IMR-90 (cell line): ENCODE results near the gene LNP1. TPM values are rescaled to one million over a fixed set of nuclear protein-coding genes. Genes with fewer than 3 reads are reported as not detected.

ENCODE experiments used
- ATAC-seq: fragments of 200-7000 bp; cut with Tn5 transposase; 2 replicates; pipeline ENCODE4 v1.9.1; 2020; ENCODE audit warnings: low read depth, mild to moderate bottlenecking, moderate library complexity
- BruUV-seq: library from RNA; stranded (reverse); fragments of 400-500 nt; replicated peaks from 2 replicates; lab custom pipeline; 2021; lab: Mats Ljungman, UMichigan
- CTCF ChIA-PET: fragments of 300-600 bp; formaldehyde crosslinking; extraction: SDS; loops from one replicate; lab custom pipeline; 2021; ENCODE audit warnings: antibody characterized with exemption; lab: Yijun Ruan, JAX
- POLR2A ChIA-PET: fragments of 300-600 bp; sonication (Branson Sonifier 250); formaldehyde crosslinking; loops from one replicate; lab custom pipeline; 2022; ENCODE audit warnings: antibody characterized with exemption; ENCODE audit not compliant: unreplicated experiment; lab: Charles Lee
- DNase-seq: peaks from one replicate; pipeline ENCODE4 v3.0.0; 2013
- H2AFZ ChIP-seq: replicated peaks from 2 replicates; pipeline ENCODE3; 2013; ENCODE audit warnings: low read length, mild to moderate bottlenecking; ENCODE audit not compliant: poor library complexity
- H2AK5ac ChIP-seq: 2 replicates; pipeline ENCODE4 v1.6.1; 2013; ENCODE audit warnings: low read depth, low read length, inconsistent platforms
- H2AK9ac ChIP-seq: replicated peaks from 2 replicates; pipeline ENCODE3; 2013; ENCODE audit warnings: mild to moderate bottlenecking, low read depth, low read length, moderate library complexity; ENCODE audit not compliant: poor library complexity
- H2BK120ac ChIP-seq: 2 replicates; pipeline ENCODE4 v1.6.1; 2013; ENCODE audit warnings: low read depth, low read length, inconsistent platforms
- H2BK15ac ChIP-seq: 3 replicates; pipeline ENCODE4 v1.6.1; 2013; ENCODE audit warnings: low read depth, low read length, inconsistent platforms
- H2BK20ac ChIP-seq: 2 replicates; pipeline ENCODE4 v1.6.1; 2013; ENCODE audit warnings: low read depth, mild to moderate bottlenecking, inconsistent platforms, low read length, moderate library complexity
- H2BK5ac ChIP-seq: 2 replicates; pipeline ENCODE4 v1.6.1; 2013; ENCODE audit warnings: mild to moderate bottlenecking, low read depth, low read length, inconsistent platforms; ENCODE audit not compliant: poor library complexity, severe bottlenecking
- H3K14ac ChIP-seq: replicated peaks from 2 replicates; pipeline ENCODE4 v1.6.1; 2013; ENCODE audit warnings: low read depth, low read length, inconsistent platforms
- H3K18ac ChIP-seq: 2 replicates; pipeline ENCODE4 v1.6.1; 2013; ENCODE audit warnings: low read depth, low read length, control low read depth
- H3K23ac ChIP-seq: 2 replicates; pipeline ENCODE4 v1.6.1; 2013; ENCODE audit warnings: low read depth, low read length, inconsistent platforms
- H3K27ac ChIP-seq: 2 replicates; pipeline ENCODE4 v1.5.1; 2013; ENCODE audit warnings: mild to moderate bottlenecking, control low read depth, low read length; ENCODE audit not compliant: insufficient read depth
- H3K27me3 ChIP-seq: 2 replicates; pipeline ENCODE4 v1.6.1; 2013; ENCODE audit warnings: low read length; ENCODE audit not compliant: control insufficient read depth, insufficient read depth
- H3K36me3 ChIP-seq: 2 replicates; pipeline ENCODE4 v1.6.1; 2013; ENCODE audit warnings: low read length, mixed read lengths; ENCODE audit not compliant: control insufficient read depth, insufficient read depth
- H3K4ac ChIP-seq: 2 replicates; pipeline ENCODE4 v1.6.1; 2013; ENCODE audit warnings: low read depth, low read length, inconsistent platforms
- H3K4me1 ChIP-seq: 2 replicates; pipeline ENCODE4 v1.6.1; 2013; ENCODE audit warnings: low read length, mixed read lengths; ENCODE audit not compliant: control insufficient read depth, insufficient read depth
- H3K4me2 ChIP-seq: 2 replicates; pipeline ENCODE4 v1.6.1; 2013; ENCODE audit warnings: low read depth, mild to moderate bottlenecking, control low read depth, low read length, moderate library complexity
- H3K4me3 ChIP-seq: 2 replicates; pipeline ENCODE4 v1.5.1; 2013; ENCODE audit warnings: low read depth, mild to moderate bottlenecking, control low read depth, low read length, moderate library complexity; ENCODE audit not compliant: insufficient read depth
- H3K56ac ChIP-seq: 2 replicates; pipeline ENCODE4 v1.6.1; 2013; ENCODE audit warnings: low read length, inconsistent platforms; ENCODE audit not compliant: insufficient read depth; ENCODE audit errors: extremely low read depth
- H3K79me1 ChIP-seq, 2 experiments: 2 replicates each; pipeline ENCODE4 v1.6.1; 2013; ENCODE audit warnings: low read length in 2 of 2, inconsistent platforms in 1 of 2, low read depth in 1 of 2
- H3K9ac ChIP-seq: 2 replicates; pipeline ENCODE4 v1.6.1; 2013; ENCODE audit warnings: low read depth, low read length, control low read depth
- H3K9me1 ChIP-seq: 2 replicates; pipeline ENCODE4 v1.6.1; 2013; ENCODE audit warnings: low read length, inconsistent platforms; ENCODE audit not compliant: insufficient read depth
- H3K9me3 ChIP-seq: 2 replicates; pipeline ENCODE4 v1.6.1; 2013; ENCODE audit warnings: low read length; ENCODE audit not compliant: control insufficient read depth, insufficient read depth
- H4K20me1 ChIP-seq: 2 replicates; pipeline ENCODE4 v1.6.1; 2013; ENCODE audit warnings: low read length, inconsistent platforms; ENCODE audit not compliant: insufficient read depth
- H4K5ac ChIP-seq: 2 replicates; pipeline ENCODE4 v1.6.1; 2013; ENCODE audit warnings: mild to moderate bottlenecking, low read depth, low read length, control low read depth
- H4K8ac ChIP-seq, 2 experiments: 2 replicates each; pipeline ENCODE4 v1.6.1; 2013; ENCODE audit warnings: low read depth in 2 of 2, low read length in 2 of 2, control low read depth in 1 of 2, inconsistent platforms in 1 of 2
- H4K91ac ChIP-seq: 2 replicates; pipeline ENCODE4 v1.6.1; 2013; ENCODE audit warnings: low read depth, low read length, inconsistent platforms; ENCODE audit not compliant: insufficient read depth
- CHD1 ChIP-seq: IDR thresholded peaks from 2 replicates; pipeline ENCODE4 v1.6.1; 2012; ENCODE audit warnings: low read depth, low read length, improper control_type of control experiment
- CTCF ChIP-seq: conservative IDR thresholded peaks from 2 replicates; pipeline ENCODE4 v1.5.1; 2012; ENCODE audit warnings: mild to moderate bottlenecking, low read depth, low read length, improper control_type of control experiment
- MAZ ChIP-seq: IDR thresholded peaks from 2 replicates; pipeline ENCODE4 v1.6.1; 2012; ENCODE audit warnings: low read depth, mild to moderate bottlenecking, low read length, improper control_type of control experiment, moderate library complexity, borderline replicate concordance
- MXI1 ChIP-seq: IDR thresholded peaks from 2 replicates; pipeline ENCODE4 v1.6.1; 2012; ENCODE audit warnings: low read depth, mild to moderate bottlenecking, low read length, moderate library complexity, borderline replicate concordance
- NFE2L2 ChIP-seq: fragments of 150-350 bp; IDR thresholded peaks from 2 replicates; pipeline ENCODE4 v1.6.1; 2016; ENCODE audit warnings: low read depth, mild to moderate bottlenecking, low read length
- POLR2A ChIP-seq: IDR thresholded peaks from 2 replicates; pipeline ENCODE4 v1.6.1; 2012; ENCODE audit warnings: mild to moderate bottlenecking, low read depth, low read length
- RFX5 ChIP-seq: IDR thresholded peaks from 2 replicates; pipeline ENCODE4 v1.8.0; 2012; ENCODE audit warnings: low read depth, mild to moderate bottlenecking, low read length, moderate library complexity
- SMC3 ChIP-seq: fragments of 150-350 bp; IDR thresholded peaks from 2 replicates; pipeline ENCODE4 v1.6.1; 2016; ENCODE audit warnings: low read depth, mild to moderate bottlenecking, antibody characterized with exemption, low read length, moderate library complexity
- WGBS, 2 experiments: methylation state at CpG; one replicate each; pipeline versions ENCODE4 v1.1.5 to v1.1.7; 2013; ENCODE audit warnings: missing lambda C conversion rate in 2 of 2; ENCODE audit not compliant: insufficient read length in 1 of 2; ENCODE audit errors: extremely low coverage in 2 of 2; 5-methylcytosine and 5-hydroxymethylcytosine counted together
- dilution Hi-C: fragments of 300-500 bp; cut with HindIII; formaldehyde crosslinking; loops from one replicate; pipeline ENCODE4 v1.14.3; 2018; ENCODE audit warnings: low sequenced_read_pairs; ENCODE audit not compliant: unreplicated experiment
- in situ Hi-C: fragments of 300-500 bp; cut with MboI; formaldehyde crosslinking; loops from 3 replicates; pipeline ENCODE4 v1.14.3; 2019; ENCODE audit warnings: low sequenced_read_pairs, inconsistent platforms, mixed read lengths
- intact Hi-C: fragments of 100-400 bp; cut with micrococcal nuclease; formaldehyde crosslinking; loops from 2 replicates; pipeline ENCODE4 v1.10.0; 2022
- polyA plus RNA-seq, 3 experiments: library from polyadenylated mRNA; depleted of rRNA; stranded (reverse); fragments of >200 nt; gene quantifications; 2 replicates each; pipeline ENCODE4 v1.2.3, GENCODE V29; 2012; ENCODE audit warnings: low replicate concordance in 1 of 3
- total RNA-seq: library from RNA; depleted of rRNA; stranded (reverse); fragments of >200 nt; gene quantifications from 2 replicates; pipeline ENCODE4 v1.2.3, GENCODE V29; 2012

The LNP1 gene
- total and polyA plus RNA-seq, 2 of the 4 experiments (the other 2 are of a cell fraction) = 2.2 to 2.4 TPM

GRCh38 chr3:100483529-100483928 lies 82.2 kb downstream of the LNP1 start:
- Histone ChIP-seq H3K36me3 (no peaks in the 10 kb centered on the region), H2BK5ac (no peak overlapping the region), H3K56ac (no peak overlapping the region), H3K14ac (no peak overlapping the region), H3K18ac (no peak overlapping the region), H4K5ac (no peak overlapping the region), H3K27me3 (peaks cover 26% of the 10 kb centered on the region), H4K91ac (no peak overlapping the region), H2AK5ac (no peak overlapping the region; the same call in 1 of the 2 replicates), H3K9me1 (no peaks in the 10 kb centered on the region), H2BK120ac (no peak overlapping the region), H2AK9ac (no peak overlapping the region), H2BK20ac (no peak overlapping the region), H3K9me3 (no peaks in the 10 kb centered on the region), H3K4me3 (no peak overlapping the region), H3K79me1 (no peaks in the 10 kb centered on the region), H4K20me1 (no peaks in the 10 kb centered on the region), H3K4me1 (no peaks in the 10 kb centered on the region), H3K9ac (no peak overlapping the region), H2AFZ (no peak overlapping the region), H3K4ac (no peak overlapping the region), H2BK15ac (no peak overlapping the region), H3K27ac (no peak overlapping the region), H3K4me2 (no peak overlapping the region), H4K8ac (no peak overlapping the region), H3K23ac (no peak overlapping the region)
- dilution Hi-C loops = no loop called here
- WGBS, 2 experiments = 100% methylated on average over 1 of the region's 1 CpG; no CpG with 5 or more reads in 1 of the 2 experiments
- no peak for ATAC-seq
- no TSS peak for BruUV-seq
- ChIA-PET CTCF (interaction anchor here (1.4 kb wide), 1 partner anchor 21 kb away, joined by 3 read pairs; no protein-coding TSS in a partner anchor), POLR2A (no interaction called here)
- no peak for DNase-seq
- in situ Hi-C loops = no loop called here
- TF ChIP-seq MAZ = no peak
- TF ChIP-seq SMC3 = no peak
- no peak for TF ChIP-seq RFX5
- no peak for TF ChIP-seq CHD1
- TF ChIP-seq NFE2L2 = no peak
- TF ChIP-seq CTCF = no peak
- no peak for TF ChIP-seq MXI1
- TF ChIP-seq POLR2A = no peak
- intact Hi-C loops = no loop called here
